Heart left ventricle (tissue), 13 donors: ENCODE results near the gene DSCAM.

ENCODE experiments used
- CTCF ChIP-seq, 12 donors: fragments of 200-600 bp; sonication (generic) in 4 of 12; IDR thresholded peaks; one replicate each; pipeline versions ENCODE4 v1.5.0 to v1.8.0; 2018 to 2022; ENCODE audit warnings: antibody characterized with exemption in 12 of 12, mild to moderate bottlenecking in 5 of 12
- POLR2A ChIP-seq, 2 donors: fragments of 450-650 bp; IDR thresholded peaks; one replicate each; pipeline ENCODE4 v1.6.1; 2017; ENCODE audit warnings: antibody characterized with exemption in 2 of 2, mild to moderate bottlenecking in 2 of 2, moderate library complexity in 2 of 2
- donor health status: ischemic (EF 13 %, LVEDD 7.1; RV severe dilation, severe dysfunction).
- donor health status: DM: no; HTN: yes; CAD: no.
- donor health status: DM: no; HTN: no; CAD: no.
- donor health status: ischemic (EF 25% LVEDD 6.9; RV normal size, moderate dysfunction).
- donor health status: ischemic (EF 25% LVEDD 5.7; RV mildly dilated, moderate dysfunction).
- donor health status: ischemic (EF 35%, LVEDD 5.7; RV mildly dilated, moderate dysfunction).
- donor health status: nonischemic (EF 11% LVEDD 7.7; RV severe dilation, severe dysfunction).
- donor health status: DM: yes; HTN: yes; CAD: no.
- donor health status: PGD.
- donor health status: ischemic (EF 29% LVEDD 5.4; RV normal size, mild dysfunction).
- donor health status: nonischemic (EF 23%, LVEDD 6.1; RV moderate dilation, normal function).

GRCh38 chr21:40115775-40116174 is 731.2 kb downstream of the DSCAM start:
- TF ChIP-seq CTCF (IDR thresholded peaks at IDR 0.05) (no peak), POLR2A (IDR thresholded peaks at IDR 0.05) (no peak)
